GM11168 (cell line): Measurements from ENCODE around the gene SLC38A4.
"Not testable (repeated sequence)": the region's sequence is repeated elsewhere in the genome, so short reads cannot be mapped to it uniquely, and the experiment has no call there.

Experiments
- in situ Hi-C: fragments of 300-500 bp; cut with MboI; formaldehyde crosslinking; loops from one replicate; pipeline ENCODE4 v1.12.0; 2022; ENCODE audit warnings: low sequenced_read_pairs; ENCODE audit not compliant: unreplicated experiment

Gene SLC38A4

DNA sequence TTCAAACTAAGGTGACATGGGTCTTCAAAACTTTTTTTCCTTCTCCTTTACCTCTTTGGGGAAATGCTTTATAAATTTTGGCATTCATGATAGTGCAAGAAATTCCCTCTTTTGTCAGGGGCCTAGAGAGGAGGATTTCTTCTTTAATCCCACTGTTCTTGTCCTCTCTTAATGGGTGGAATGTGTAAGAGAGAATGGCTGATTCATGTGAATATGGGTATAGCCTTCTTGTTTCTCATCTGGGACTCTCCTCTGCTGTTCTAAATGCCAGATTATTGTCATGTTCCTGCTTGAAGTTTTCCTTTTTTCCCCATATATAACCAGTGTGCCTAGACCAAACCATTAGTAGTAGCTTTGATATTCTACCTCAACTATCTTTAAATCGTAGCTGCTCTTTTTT, 46.7 kb downstream of the SLC38A4 start:
- in situ Hi-C loops: no loop called here

GRCh38 chr12:46778415-46778814, 47.4 kb downstream of the SLC38A4 start:
- in situ Hi-C loops: no loop called here

DNA sequence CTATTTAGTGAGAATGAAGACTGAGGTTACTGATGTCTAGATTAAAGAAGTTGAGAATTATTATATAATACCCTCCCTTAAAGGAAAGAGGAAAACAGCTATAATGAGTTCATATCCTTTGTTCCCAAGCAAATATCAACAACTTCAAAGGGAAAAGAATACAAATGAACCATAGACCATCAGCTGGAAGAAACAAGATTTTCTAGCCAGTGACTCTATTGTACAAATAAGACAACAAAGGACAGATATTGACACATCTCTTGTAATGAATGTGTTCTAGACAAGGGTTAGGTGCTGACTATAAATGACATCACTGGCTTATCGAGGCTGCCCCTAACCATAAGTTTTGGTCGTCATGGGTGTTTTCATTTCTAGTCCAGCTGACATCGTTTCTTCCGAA, 48.2 kb downstream of the SLC38A4 start:
- in situ Hi-C loops: no loop called here

DNA sequence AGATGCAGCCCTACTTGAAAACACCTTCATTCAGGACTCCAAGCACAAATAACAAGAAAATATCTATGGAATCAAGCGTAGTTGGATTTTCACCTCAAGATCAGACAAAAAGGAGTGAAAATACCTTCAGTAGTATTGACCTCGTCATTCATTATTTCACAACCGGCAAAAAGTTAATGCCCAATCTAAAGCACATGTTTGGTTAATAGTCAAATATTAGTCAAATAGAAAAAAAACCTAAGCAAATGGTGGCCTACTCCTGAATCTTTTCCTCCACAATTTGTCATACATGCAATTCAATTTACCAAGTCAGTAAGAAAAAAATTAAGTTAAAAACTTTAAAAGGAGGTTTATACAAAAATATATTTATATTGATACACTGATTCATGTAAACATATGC, 50.0 kb downstream of the SLC38A4 start:
- in situ Hi-C loops: no loop called here

- in situ Hi-C loops: no loop called here
These were observed 51.5 kb downstream of the SLC38A4 start for GRCh38 chr12:46774322-46774633.

- in situ Hi-C loops: no loop called here
These were observed 52.0 kb downstream of the SLC38A4 start for GRCh38 chr12:46773586-46774321.

DNA sequence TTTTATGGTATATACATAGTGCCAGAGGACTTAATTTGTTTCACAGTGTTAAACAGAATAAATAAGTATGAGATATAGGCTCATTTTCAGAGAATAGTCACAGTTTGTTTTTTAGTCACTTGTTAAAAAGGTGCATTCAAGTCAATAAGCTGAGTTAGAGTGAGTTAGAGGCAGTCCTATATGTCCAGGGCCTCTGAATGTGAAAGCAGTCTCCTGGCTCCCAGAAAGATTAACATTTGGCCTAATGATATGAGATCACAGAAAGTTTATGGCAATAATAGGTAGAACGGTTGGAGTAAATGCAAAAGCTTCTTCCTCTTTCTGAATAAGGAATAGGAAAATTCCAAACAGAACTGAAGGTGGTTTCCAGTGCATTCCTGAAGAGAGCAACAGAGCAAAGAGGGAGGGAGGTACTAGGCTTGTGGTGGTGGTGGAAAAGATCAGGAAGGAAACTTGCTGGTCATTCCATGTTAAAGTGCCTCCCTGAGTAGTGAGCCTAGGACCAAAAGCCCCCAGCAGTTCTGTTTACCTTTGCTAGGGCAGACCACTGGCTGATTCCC, 54.4 kb downstream of the SLC38A4 start:
- in situ Hi-C loops: no loop called here

GRCh38 chr12:46770501-46771183, 55.2 kb downstream of the SLC38A4 start:
- in situ Hi-C loops: no loop called here

DNA sequence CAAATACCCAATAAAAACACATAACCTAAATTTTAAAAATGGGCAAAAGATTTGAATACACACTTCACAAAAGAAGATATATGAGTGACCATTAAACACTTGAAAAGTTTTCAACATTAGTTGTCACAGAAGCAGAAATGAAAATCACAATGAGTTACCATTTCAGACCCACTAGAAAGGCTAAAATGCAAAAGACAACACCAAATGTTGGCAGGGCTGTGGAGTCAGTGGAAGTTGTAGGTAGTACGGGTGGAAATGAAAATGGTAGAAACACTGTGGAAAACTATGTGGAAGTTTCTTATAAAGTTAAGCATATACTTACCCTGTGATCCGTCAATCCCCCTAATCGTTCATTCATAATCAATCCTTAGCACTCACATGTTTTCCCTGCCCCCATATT, 61.8 kb downstream of the SLC38A4 start:
- in situ Hi-C loops: no loop called here

DNA sequence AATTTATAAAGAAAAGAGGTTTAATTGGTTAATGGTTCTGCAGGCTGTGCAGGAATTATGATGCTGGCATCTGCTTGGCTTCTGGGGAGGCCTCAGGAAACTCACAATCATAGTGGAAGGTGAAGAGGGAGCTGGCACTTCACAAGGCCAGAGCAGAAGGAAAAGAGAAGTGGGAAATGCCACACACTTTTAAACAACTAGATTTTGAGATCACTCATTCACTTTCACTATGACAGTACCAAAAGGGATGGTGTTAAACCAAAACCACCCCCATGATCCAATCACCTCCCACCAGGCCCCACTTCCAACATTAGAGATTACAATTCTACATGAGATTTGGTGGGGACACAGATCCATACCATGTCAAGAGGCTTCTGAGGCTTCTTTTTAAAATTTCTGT, 62.6 kb downstream of the SLC38A4 start:
- in situ Hi-C loops: no loop called here

DNA sequence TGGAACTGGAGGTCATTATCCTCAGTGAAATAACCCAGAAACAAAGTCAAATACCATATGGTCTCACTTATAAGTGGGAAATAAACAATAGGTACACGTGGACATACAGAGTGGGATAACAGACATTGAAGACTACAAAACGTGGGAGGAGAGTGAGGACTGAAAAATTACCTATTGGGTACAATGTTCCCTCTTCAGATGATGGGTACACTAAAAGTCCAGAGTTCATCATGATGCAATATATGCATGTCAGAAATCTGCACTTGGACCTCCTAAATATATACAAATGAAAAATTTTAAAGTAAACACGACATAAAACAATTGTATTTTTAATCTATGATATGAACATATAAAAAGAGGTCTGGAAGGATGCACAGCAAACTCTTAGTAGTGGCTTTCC, 71.2 kb downstream of the SLC38A4 start:
- in situ Hi-C loops: no loop called here

GRCh38 chr12:46752396-46752795, 73.4 kb downstream of the SLC38A4 start:
- in situ Hi-C loops: no loop called here

GRCh38 chr12:46751173-46751572, 74.6 kb downstream of the SLC38A4 start:
- in situ Hi-C loops: no loop called here

- in situ Hi-C loops: no loop called here
These were observed 76.5 kb downstream of the SLC38A4 start for GRCh38 chr12:46749322-46749721.

DNA sequence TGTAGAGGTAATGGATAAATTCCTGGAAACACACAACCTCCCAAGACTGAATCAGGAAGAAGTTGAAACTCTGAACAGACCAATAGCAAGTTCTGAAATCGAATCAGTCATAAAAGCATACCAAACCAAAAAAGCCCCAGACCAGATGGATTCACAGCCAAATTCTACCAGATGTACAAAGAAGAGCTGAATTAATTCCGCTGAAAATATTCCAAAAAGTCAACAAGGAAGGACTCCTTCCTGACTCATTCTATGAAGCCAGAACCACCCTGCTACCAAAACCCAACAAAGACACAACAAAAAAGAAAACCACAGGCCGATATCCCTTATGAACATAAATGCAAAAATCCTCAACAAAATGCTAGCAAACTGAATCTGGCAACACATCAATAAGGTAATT, 81.5 kb downstream of the SLC38A4 start:
- in situ Hi-C loops: no loop called here

GRCh38 chr12:46743456-46743855, 82.3 kb downstream of the SLC38A4 start:
- in situ Hi-C loops: no loop called here

DNA sequence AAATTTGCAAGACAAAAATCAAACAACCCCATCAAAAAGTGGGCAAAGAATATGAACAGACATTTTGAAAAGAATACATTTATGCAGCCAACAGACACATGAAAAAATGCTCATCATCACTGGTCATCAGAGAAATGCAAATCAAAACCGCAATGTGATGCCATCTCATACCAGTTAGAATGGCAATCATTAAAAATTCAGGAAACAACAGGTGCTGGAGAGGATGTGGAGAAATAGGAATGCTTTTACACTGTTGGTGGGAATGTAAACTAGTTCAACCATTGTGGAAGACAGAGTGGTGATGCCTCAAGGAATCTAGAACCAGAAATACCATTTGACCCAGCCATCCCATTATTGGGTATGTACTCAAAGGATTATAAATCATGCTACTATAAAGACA, 83.5 kb downstream of the SLC38A4 start:
- in situ Hi-C loops: not testable (repeated sequence)

- in situ Hi-C loops: no loop called here
These were observed 100.5 kb downstream of the SLC38A4 start for GRCh38 chr12:46725332-46725731.

DNA sequence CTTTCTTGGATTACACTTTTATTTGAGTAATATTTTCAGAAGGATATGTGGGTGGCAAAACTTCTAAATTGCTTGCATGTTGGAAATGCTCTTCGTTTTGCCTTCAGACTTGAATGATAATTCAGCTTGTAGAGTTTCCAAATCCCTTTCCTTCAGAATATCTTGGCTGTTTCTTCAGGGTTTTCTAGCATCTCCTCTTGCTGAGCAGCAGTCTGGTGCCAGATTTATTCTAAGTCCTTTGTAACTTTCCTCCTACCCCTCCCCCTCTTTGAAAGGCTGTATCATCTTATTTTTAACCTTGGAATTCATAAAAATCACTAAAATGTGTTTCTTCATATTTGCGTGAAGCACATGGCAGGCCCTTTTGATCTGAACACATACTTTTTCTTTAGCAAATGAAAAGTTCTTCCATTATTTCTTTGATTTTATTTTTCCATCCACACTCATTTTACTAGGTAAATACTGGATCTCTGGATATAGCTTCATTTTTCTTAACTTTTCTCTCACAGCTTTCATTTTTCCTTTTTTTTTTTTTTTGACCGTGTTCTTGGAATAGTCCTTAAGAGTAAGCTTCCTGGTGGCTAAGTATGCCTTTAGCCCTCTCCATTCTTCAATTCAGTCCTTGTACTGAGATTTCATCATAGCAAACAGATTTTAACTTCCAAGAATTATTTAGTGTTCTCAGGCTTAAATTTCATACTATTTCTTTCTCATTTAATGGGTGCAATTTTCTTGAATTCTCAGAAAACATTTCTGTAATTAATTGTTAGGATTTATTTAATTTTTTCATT, 102.0 kb downstream of the SLC38A4 start:
- in situ Hi-C loops: no loop called here

DNA sequence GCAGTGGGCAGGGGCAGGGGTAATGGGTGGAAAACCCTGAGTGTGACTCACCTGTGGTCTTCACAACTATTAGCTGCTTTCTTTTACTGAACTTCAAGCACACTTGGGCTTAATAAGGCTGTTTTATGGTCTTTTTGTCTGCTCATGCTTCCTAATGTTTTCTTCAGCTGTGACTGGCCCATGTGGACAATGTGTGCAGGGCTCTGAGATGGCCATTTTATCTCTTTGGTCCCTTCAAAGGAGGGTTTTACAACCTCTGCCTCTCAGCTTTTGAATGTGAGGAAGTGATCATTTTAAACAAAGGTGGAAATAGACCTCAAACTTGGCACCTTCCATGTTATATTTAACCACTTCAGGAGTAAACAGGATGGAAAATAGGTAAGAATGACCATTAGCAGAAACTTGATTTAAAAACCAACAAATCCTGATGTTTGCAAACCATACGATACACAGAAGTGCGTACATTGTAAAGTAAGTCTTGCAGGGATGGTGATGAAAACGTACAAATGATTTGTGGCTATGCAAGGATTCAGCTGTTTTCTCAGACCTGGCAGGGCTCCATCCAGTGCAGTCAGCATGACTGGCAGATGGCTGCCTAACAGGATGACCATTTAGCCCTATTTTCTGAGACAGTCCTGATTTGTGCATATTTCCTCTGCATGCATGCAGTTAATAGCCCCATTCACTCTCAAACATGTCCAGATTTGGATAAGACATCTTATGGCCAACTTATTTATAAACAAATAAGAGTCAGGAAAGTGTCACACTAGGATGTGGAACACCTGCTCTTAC, 103.2 kb downstream of the SLC38A4 start:
- in situ Hi-C loops: no loop called here
